ENCODE data around the gene FRMD4A.

DNA sequence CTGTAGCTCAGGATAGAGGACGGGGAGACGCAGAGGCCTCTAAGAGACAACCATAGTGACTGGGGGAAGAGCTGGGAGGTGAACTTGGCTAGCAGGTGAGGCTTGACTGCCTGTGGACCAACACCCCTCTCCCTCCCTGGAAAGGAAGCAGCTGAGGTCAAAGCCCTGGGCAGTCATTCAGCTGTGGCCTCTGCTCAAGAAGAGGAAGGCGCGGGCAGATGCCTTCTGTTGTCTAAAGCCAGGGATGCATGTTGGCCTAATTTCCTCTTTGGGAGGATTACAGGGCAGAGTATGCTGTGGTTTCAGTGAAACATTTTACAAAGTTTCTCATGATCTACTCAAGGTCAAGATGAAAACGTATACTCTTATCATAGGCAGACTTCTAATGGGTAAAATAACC lies 416.8 kb downstream of the FRMD4A start:
- TF ChIP-seq POLR2A (IDR thresholded peaks at IDR 0.05; ENCODE audit: low read depth, low read length): no peak
- no peak for TF ChIP-seq TAF1 (IDR thresholded peaks at IDR 0.05; ENCODE audit: low read depth, low read length)
- TF ChIP-seq POLR2AphosphoS5 (IDR thresholded peaks at IDR 0.05; ENCODE audit: low read depth, low read length): no peak
- TF ChIP-seq POU2F2 (IDR thresholded peaks at IDR 0.05; ENCODE audit: low read depth, low read length): no peak
- no peak for TF ChIP-seq PAX5 (IDR thresholded peaks at IDR 0.05; ENCODE audit: insufficient read depth, low read length, severe bottlenecking)
- no peak for TF ChIP-seq SPI1 (IDR thresholded peaks at IDR 0.05; ENCODE audit: low read depth, low read length)
